Stimulated activated CD4-positive, alpha-beta T cell treated with anti-CD3 and anti-CD28 coated beads, Interleukin-4, amount 100 ng/mL, for 4 hours (primary cell): ENCODE data around the gene AXIN1.

Source experiments
- DNase-seq, 2 experiments: peaks; one replicate each; pipeline ENCODE4 v3.0.0-alpha.2; 2020

The AXIN1 gene

GRCh38 chr16:301235-301634 lies 51.3 kb downstream of the AXIN1 start:
- no peak for DNase-seq

GRCh38 chr16:297832-298231 lies 54.7 kb downstream of the AXIN1 start:
- no peak for DNase-seq

GRCh38 chr16:296806-297510 lies 55.6 kb downstream of the AXIN1 start:
- no peak for DNase-seq

- DNase-seq, result no peak
Measured at GRCh38 chr16:296276-296675, 56.2 kb downstream of the AXIN1 start.

GRCh38 chr16:293043-293775 lies 59.3 kb downstream of the AXIN1 start:
- no peak for DNase-seq

GRCh38 chr16:291539-291938 lies 61.0 kb downstream of the AXIN1 start:
- no peak for DNase-seq

- no peak for DNase-seq
Measured at GRCh38 chr16:290681-291405, 61.7 kb downstream of the AXIN1 start.

- no peak for DNase-seq
Measured at GRCh38 chr16:290015-290680, 62.4 kb downstream of the AXIN1 start.

GRCh38 chr16:289395-289997 lies 63.0 kb downstream of the AXIN1 start:
- no peak for DNase-seq

- no peak for DNase-seq
Measured at GRCh38 chr16:287981-288920, 64.3 kb downstream of the AXIN1 start.

GRCh38 chr16:287298-287811 lies 65.2 kb downstream of the AXIN1 start:
- no peak for DNase-seq

GRCh38 chr16:286491-287297 lies 65.8 kb downstream of the AXIN1 start:
- no peak for DNase-seq

GRCh38 chr16:285146-286055 lies 67.1 kb downstream of the AXIN1 start:
- no peak for DNase-seq

GRCh38 chr16:284204-285120 lies 68.1 kb downstream of the AXIN1 start:
- no peak for DNase-seq

GRCh38 chr16:283033-283805 lies 69.3 kb downstream of the AXIN1 start, which contains the start of gene PDIA2:
PDIA2 (plus strand) TSS chr16:283164; CDS start chr16:283170, 6 bp downstream.
- no peak for DNase-seq

GRCh38 chr16:282491-282890 lies 70.0 kb downstream of the AXIN1 start:
- DNase-seq, result no peak

- DNase-seq, result no peak
Measured at GRCh38 chr16:281660-282255, 70.8 kb downstream of the AXIN1 start.
